IPS-NIHi7 (cell line): ENCODE data around the gene GPATCH11.

Experiments used
- DNase-seq: peaks from one replicate; pipeline ENCODE4 v3.0.0; 2012; ENCODE audit warnings: mixed read lengths; ENCODE audit errors: extremely low spot score

Gene GPATCH11

DNA sequence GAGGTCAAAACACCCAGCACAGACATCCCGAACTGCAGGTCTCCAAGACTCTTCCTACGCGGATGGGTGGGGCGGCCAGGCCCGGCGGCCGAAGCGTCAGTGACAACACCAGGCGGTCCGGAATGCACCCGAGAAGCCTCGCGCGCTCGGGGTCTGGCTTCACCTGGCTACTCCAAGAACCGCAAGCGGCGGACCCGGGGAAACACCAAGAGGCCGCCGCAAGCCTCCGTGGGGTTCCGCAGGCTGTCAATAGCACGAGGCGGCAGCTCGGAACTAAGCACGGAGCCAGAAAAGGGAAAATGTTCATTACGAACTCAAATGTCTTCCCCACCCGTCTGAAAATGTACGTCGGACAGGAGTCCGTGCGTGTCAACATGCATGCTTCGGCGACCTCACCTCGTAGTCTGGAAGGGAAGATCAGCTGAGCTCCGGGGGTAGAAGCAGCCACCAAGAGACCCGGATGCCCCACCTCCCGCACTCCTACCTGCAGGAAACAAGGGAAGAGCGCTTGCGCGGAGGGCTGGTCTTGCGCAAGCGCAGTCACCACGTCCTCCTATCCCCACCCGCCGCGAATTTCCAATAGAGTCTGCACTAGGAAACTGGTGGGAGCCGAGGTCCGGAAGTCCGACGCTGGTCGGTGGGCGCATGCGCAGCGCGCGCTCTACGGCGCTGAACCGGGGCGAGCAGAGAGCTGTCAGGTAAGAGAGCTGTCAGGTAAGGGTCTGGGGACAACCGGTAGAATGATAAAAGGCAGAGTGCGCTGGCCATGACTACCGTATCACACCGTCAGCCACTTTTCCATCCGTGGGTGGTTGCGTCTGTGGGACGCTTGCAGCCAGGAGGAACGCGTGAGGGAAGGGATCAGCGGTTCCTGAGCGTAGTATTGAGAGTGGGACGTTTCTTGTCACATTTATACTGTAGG is at the start of gene GPATCH11, which contains the start of gene HEATR5B:
Gene GPATCH11 (plus strand): TSS at position 646 of the 922 bp plus-strand sequence. CDS start 3,864 bp downstream, outside the sequence.
Gene HEATR5B (minus strand): TSS at position 500 of the 922 bp plus-strand sequence. CDS start 958 bp downstream, outside the sequence.
- DNase-seq: peak; percentile 100

DNA sequence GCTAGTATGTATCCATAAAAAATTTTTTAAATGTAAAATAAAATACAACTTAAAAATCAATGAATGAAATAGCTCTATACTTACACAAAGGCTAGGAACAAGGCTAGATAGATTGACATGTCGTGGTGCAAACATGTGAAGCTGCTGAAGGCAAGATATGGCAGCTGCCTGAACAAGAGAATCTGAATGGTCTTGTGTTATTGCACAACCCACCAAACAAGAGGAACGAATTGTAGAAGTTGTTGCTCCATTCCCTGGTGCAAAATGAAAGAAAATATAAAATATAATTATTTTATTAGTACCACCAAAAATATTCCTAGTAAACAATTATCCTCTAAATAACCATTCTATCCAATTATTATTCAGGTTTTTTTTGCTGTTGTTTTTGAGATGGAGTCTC is 46.5 kb upstream of the GPATCH11 start:
- DNase-seq: no peak

DNA sequence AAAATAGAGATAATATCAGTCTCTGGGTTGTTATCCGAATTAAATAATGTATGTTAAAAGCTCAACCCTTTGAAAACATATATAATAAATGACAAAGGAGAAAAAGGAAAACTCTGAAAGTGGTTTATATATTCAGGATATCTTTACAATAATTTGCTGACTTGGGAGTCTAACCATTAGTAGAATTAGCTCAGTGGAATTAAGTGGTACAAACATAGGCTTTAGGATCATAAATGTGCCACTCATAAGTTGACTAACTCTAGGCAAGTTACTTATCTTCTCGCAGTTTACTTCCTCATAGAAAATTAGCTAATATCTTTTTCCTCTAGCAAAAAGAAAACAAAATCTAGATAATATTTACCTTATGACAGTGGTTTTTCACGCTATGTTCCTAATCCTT is 44.7 kb upstream of the GPATCH11 start:
- DNase-seq: no peak

DNA sequence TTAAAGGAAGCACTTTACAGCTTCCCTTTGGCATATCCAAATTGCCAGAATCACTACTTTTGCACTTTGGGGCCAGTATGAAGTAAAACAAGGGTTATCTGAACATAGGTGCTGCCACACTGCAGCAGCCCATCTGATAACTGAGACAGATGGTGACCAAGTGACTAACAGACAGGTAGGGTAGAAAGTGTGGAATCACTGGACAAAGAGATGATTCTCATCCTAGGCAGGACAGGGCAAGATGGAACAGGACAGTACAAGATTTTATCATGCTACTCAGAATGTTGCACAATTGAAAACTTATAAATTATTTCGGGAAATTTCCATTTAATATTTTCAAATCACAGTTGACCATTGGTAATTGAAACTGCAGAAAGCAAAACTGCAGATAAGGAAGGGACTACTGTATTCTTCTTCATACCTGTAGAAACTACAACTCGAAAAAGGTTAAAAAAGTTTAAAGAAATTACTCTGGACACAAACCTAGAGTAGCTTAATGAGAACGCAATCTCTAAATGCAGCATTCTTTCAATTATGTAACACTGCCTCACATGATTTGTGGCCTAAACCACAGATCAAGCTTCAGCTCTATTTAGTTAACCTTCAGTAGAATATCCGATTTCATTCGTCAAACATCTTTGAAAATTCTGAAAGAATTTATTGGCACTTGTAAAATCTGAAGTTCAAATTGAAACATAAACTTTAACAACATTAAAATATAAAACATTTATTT is 31.6 kb upstream of the GPATCH11 start:
- no peak for DNase-seq

DNA sequence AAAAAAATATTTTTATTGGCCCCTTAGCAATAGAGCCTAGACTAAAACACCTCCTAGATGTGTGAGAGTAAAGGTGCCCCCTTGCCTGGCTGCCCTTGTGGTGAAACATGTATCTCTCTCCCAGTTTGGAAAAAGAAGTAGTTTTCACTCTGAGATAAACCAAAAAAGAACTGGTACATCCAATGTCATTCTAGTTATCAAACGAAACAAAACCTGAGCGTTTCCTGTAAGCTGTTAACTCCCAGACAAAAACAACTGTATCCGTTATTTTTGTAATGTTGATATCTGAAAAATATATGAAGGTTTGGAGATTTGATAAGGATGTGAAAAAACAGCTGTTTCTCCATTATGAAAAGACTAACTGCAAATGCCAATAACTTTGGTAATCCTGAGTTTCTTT is 24.5 kb upstream of the GPATCH11 start:
- DNase-seq: no peak

- no peak for DNase-seq
Measured at GRCh38 chr2:37060446-37060845, 23.9 kb upstream of the GPATCH11 start.

- DNase-seq: no peak
Measured at GRCh38 chr2:37061013-37061711, 23.2 kb upstream of the GPATCH11 start.

- DNase-seq: no peak
Measured at GRCh38 chr2:37061776-37062175, 22.5 kb upstream of the GPATCH11 start.

DNA sequence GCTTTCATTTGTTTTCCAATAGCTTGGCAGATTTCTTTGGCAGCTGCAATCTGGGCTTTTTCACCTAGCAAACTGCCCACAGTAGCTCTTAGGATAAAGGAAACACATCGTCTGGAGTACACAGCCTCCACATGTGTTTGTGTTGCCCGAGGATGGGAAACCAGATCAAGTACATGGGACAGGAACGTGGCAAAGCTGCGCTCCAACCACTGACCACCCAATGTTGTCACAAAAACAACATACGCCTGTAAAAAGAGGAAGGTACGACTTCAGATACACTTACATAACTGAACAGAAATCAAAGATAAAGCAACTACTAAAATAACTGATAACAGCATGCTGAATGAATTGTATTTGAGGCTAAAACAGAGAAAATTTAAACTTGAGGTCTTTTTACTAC is 15.6 kb upstream of the GPATCH11 start:
- DNase-seq: no peak

DNA sequence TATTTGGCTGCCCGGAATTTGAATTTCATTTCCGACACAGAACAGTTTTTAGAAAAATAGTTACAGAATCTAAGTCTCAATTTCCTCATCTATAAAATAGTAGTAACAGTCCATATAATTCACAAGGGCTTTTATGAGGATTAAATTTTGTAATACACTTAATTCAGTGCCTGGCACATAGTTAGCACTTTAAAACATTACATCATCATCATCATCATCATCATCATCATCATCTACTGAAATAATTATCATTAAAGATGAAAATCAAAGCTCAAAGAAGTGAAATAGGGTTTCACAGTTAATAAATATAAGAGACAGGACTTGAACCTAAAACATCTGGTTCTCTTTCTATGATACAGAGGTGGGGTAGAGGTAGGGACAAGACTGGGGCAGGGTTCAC is 13.4 kb upstream of the GPATCH11 start:
- DNase-seq: no peak

- DNase-seq: no peak
Measured at GRCh38 chr2:37080266-37080665, 4.1 kb upstream of the GPATCH11 start.

DNA sequence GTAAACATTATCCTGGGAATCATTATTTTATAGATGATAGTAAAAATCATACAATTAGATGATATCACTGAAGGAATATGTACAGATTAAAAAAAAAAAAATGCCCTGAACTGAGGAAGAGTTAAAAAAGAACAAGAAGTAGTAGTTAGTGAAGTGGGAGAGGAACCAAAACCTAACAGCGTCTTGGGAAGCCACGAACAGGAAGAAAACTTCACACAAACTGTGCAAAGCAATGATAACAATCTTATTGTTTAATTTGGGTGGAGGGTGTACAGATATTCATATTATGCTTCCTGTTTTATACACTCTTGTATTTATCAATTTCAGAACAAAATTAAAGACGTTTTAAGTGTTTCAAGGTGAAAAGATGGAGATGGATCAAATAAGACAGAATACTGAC is 3.6 kb upstream of the GPATCH11 start:
- DNase-seq: no peak

- DNase-seq: no peak
Measured at GRCh38 chr2:37084797-37085196, 479 bp downstream of the GPATCH11 start.

DNA sequence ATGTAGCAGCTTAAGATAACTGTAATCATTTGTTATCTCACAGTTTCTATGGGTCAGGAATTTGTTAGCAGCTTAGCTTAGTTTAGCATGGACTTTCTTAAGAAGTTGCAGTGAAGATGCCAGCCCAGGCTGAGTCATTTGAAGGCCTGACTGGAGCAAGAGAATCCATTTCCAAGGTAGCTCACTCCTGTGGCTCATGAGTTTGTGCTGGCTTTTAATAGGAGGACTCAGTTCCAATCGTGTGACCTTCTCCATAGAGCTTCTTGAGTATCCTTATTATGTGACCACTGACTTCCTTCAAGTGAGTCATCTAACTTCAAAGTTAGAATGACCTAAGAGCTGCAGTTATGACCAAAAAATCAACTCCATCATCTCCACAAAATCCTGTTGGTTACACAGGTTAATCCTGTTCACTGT is 1.4 kb downstream of the GPATCH11 start:
- no peak for DNase-seq

- DNase-seq: no peak
Measured at GRCh38 chr2:37090019-37090477, 5.7 kb downstream of the GPATCH11 start.

DNA sequence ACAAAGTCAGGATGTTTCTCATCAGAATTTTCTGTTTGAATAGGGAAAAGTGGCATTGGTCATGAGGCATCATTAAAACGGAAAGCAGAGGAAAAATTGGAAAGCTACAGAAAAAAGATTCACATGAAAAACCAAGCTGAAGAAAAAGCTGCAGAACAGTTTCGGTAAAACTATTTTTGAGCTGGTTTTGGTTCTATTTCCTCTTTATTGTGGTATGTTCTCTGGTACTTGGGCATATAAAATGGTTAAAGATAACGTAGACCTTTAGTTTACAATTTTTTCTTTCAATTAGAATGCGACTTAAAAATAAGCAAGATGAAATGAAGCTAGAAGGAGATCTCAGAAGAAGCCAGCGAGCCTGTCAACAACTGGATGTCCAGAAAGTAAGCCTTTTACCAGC is 7.6 kb downstream of the GPATCH11 start:
- no peak for DNase-seq

DNA sequence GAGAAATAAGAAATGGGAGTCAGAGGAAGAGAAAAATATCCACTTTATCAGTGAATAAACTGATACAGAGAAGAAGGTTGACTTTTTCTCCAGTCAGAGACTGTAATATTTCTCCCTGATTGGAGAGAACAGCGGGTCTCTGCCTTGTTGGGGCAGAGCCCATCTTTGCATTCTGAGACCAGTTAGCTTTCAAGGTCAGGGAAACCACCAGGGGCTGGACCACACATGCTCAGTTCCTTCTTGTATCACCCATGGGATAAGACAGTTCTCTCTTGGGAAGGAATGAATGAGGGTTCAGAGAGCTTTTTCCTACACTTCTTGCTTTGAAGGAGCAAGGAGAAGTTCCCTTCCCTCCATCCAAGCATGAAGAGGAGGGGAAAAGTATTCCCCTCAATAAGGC is 12.2 kb downstream of the GPATCH11 start:
- no peak for DNase-seq

- no peak for DNase-seq
Measured at GRCh38 chr2:37098416-37099118, 14.2 kb downstream of the GPATCH11 start.

DNA sequence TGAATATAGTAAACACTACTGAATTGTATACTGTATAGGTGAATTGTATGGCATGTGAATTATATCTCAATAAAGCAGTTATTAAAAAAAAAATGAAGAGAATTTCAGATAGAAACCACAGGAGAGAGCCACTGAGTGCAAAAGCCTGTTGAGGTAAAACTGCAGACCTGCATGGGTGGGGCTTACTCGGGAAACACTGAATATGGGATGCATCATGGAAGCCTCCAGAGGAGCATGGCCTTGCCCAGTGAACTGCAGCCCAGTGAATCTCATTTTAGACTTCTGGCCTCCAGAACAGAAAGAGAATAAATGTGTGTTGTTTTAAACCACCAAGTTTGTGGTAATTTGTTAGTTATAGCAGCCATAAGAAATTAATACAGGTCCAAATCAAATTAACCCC is 15.7 kb downstream of the GPATCH11 start:
- no peak for DNase-seq

DNA sequence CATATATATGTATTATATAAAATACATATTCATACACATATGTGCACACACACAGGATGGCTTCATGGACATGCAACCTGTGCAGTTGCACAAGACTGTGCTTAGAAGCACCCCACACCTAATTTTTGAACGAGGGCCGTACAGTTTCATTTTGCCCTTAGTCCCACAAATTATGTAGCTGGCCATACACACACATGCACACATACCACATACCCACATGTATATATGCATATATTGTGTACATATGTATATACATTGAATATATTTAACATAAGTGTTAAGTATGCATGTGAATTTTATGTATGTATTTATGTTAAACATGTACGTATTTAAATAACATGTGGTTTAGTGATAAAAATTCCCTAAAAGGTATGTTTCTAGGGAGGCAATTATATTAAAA is 18.3 kb downstream of the GPATCH11 start:
- no peak for DNase-seq

DNA sequence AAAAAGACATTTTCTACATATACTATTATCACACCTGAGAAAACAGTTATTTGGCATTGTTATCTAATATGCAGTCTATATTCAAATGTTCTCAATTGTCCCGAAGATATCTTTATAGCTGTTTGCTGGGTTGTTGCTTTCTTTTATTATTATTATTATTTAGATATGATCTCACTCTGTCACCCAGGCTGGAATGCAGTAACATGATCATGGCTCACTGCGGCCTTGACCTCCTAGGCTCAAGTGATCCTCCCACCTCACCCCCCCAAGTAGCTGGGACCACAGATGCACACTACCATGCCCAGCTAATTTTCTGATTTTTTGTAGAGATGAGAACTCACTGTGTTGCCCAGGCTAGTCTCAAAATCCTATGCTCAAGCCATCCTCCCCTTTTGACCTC is 19.9 kb downstream of the GPATCH11 start:
- no peak for DNase-seq
